HepG2 (cell line): ENCODE data around the gene CHRNB4. TPM values are rescaled to one million over a fixed set of nuclear protein-coding genes. Genes with fewer than 3 reads are reported as not detected.

Source experiments
- E2F2 ChIP-seq: sonication (generic); formaldehyde crosslinking; IDR thresholded peaks from 2 replicates; pipeline ENCODE4 v1.4.0; 2020; ENCODE audit warnings: missing genetic modification reagents, borderline replicate concordance
- HNF4A ChIP-seq: sonication (generic); formaldehyde crosslinking; IDR thresholded peaks from 2 replicates; pipeline ENCODE4 v1.4.0; 2020; ENCODE audit warnings: missing genetic modification reagents
- MAX ChIP-seq: IDR thresholded peaks from 2 replicates; pipeline ENCODE4 v1.6.1; 2012; ENCODE audit warnings: inconsistent platforms
- NR2F6 ChIP-seq, 2 experiments: IDR thresholded peaks; 2 replicates each; pipeline ENCODE4 v1.6.1; 2016; ENCODE audit warnings: antibody characterized with exemption in 1 of 2, mild to moderate bottlenecking in 1 of 2
- PITX1 ChIP-seq: sonication (generic); formaldehyde crosslinking; IDR thresholded peaks from 2 replicates; pipeline ENCODE4 v1.5.1; 2020; ENCODE audit warnings: mild to moderate bottlenecking, missing genetic modification reagents
- SOX13 ChIP-seq, 3 experiments: fragments of 450-650 bp in 1 of 3; sonication (generic) in 1 of 3; formaldehyde crosslinking in 1 of 3; IDR thresholded peaks in 2 of 3; conservative IDR thresholded peaks in 1 of 3; 2 replicates each; pipeline versions ENCODE4 v1.5.0 to v1.6.1; 2016 to 2020; ENCODE audit warnings: antibody characterized with exemption in 1 of 3, mild to moderate bottlenecking in 1 of 3, missing compliant biosample characterization in 1 of 3, missing genetic modification reagents in 1 of 3, moderate library complexity in 1 of 3
- TEAD3 ChIP-seq: optimal IDR thresholded peaks from 2 replicates; pipeline ENCODE3; 2016; ENCODE audit warnings: borderline replicate concordance
- TSC22D2 ChIP-seq: sonication (generic); formaldehyde crosslinking; IDR thresholded peaks from 2 replicates; pipeline ENCODE4 v1.5.1; 2020; ENCODE audit warnings: missing genetic modification reagents, mild to moderate bottlenecking, borderline replicate concordance
- ZMYM3 ChIP-seq: sonication (generic); formaldehyde crosslinking; IDR thresholded peaks from 2 replicates; pipeline ENCODE4 v1.5.1; 2020; ENCODE audit warnings: mild to moderate bottlenecking, missing genetic modification reagents
- polyA plus RNA-seq, 8 experiments: library from polyadenylated mRNA; depleted of rRNA in 3 of 8; stranded (reverse) in 7 of 8; unstranded in 1 of 8; fragments of >200 nt; fragmentation: Illumina TruSeq in 4 of 8; extraction: Trizol in 4 of 8; gene quantifications; 2 replicates each; pipeline versions ENCODE4 v1.2.1 to v1.2.3, GENCODE V29; 2011 to 2016; ENCODE audit warnings: low read depth in 4 of 8, missing spikeins in 1 of 8, mixed read lengths in 1 of 8; ENCODE audit not compliant: insufficient read depth in 1 of 8
- total RNA-seq, 5 experiments: library from RNA; depleted of rRNA; stranded (reverse); fragments of >200 nt; fragmentation: Illumina TruSeq; extraction: Trizol; gene quantifications; 2 replicates each; pipeline ENCODE4 v1.2.3, GENCODE V29; 2016; ENCODE audit warnings: low read depth in 1 of 5
- TF ChIP-seq, protein P1 (sequence below): sonication (generic); formaldehyde crosslinking; IDR thresholded peaks from 2 replicates; pipeline ENCODE4 v1.4.0; 2020; ENCODE audit warnings: missing genetic modification reagents
- TF ChIP-seq, protein P2 (sequence below): sonication (generic); formaldehyde crosslinking; conservative IDR thresholded peaks from 2 replicates; pipeline ENCODE4 v1.8.0; 2022; ENCODE audit warnings: missing genetic modification reagents
- TF ChIP-seq, protein P3 (sequence below): sonication (generic); formaldehyde crosslinking; IDR thresholded peaks from 2 replicates; pipeline ENCODE4 v1.5.0; 2020; ENCODE audit warnings: mild to moderate bottlenecking, missing genetic modification reagents, moderate library complexity

The CHRNB4 gene
- total and polyA plus RNA-seq, 2 of the 13 experiments (the other 11 are each of a cell fraction or from before 2014, with no cell fraction given) = not detected

DNA sequence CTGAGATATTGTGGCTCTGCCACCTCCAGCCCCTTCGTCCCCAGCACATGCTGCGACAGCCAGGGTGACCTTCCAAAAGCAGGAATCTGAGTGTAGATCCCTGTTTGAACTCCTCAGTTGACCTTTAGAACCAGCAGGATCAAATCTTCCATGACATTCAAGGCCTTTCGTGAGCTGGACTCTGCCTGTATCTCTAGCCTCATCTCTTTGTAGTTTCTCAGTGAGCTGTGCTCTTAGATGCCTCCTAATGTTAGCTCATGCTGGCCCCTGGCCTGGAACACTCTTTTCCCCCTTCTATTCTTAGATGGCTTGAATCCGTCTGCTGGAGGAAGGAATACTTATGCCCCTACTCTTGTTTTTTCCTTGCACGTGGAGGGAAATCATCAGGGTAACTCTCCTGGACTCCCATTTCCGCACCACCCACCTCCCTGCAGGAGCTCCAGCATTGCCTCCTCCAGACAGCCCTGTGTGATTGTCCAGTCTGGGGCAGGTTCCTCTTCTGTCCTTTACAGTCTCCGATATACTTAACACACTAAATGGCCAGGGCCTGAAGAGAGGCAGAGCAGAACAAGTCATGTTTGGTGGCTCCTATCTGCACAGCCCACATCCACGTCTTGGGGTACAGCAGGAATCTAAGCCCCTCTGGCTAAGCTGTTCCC is 26.7 kb upstream of the CHRNB4 start (continued):
- TF ChIP-seq, protein P1, sequence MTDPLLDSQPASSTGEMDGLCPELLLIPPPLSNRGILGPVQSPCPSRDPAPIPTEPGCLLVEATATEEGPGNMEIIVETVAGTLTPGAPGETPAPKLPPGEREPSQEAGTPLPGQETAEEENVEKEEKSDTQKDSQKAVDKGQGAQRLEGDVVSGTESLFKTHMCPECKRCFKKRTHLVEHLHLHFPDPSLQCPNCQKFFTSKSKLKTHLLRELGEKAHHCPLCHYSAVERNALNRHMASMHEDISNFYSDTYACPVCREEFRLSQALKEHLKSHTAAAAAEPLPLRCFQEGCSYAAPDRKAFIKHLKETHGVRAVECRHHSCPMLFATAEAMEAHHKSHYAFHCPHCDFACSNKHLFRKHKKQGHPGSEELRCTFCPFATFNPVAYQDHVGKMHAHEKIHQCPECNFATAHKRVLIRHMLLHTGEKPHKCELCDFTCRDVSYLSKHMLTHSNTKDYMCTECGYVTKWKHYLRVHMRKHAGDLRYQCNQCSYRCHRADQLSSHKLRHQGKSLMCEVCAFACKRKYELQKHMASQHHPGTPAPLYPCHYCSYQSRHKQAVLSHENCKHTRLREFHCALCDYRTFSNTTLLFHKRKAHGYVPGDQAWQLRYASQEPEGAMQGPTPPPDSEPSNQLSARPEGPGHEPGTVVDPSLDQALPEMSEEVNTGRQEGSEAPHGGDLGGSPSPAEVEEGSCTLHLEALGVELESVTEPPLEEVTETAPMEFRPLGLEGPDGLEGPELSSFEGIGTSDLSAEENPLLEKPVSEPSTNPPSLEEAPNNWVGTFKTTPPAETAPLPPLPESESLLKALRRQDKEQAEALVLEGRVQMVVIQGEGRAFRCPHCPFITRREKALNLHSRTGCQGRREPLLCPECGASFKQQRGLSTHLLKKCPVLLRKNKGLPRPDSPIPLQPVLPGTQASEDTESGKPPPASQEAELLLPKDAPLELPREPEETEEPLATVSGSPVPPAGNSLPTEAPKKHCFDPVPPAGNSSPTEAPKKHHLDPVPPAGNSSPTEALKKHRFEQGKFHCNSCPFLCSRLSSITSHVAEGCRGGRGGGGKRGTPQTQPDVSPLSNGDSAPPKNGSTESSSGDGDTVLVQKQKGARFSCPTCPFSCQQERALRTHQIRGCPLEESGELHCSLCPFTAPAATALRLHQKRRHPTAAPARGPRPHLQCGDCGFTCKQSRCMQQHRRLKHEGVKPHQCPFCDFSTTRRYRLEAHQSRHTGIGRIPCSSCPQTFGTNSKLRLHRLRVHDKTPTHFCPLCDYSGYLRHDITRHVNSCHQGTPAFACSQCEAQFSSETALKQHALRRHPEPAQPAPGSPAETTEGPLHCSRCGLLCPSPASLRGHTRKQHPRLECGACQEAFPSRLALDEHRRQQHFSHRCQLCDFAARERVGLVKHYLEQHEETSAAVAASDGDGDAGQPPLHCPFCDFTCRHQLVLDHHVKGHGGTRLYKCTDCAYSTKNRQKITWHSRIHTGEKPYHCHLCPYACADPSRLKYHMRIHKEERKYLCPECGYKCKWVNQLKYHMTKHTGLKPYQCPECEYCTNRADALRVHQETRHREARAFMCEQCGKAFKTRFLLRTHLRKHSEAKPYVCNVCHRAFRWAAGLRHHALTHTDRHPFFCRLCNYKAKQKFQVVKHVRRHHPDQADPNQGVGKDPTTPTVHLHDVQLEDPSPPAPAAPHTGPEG (CRISPR knock-in tag) = no peak
- no peak for TF ChIP-seq E2F2 (CRISPR knock-in tag)
- peak; percentile 28 for TF ChIP-seq TEAD3 (CRISPR knock-in tag)
- TF ChIP-seq TSC22D2 (CRISPR knock-in tag) = no peak
- TF ChIP-seq, protein P2, sequence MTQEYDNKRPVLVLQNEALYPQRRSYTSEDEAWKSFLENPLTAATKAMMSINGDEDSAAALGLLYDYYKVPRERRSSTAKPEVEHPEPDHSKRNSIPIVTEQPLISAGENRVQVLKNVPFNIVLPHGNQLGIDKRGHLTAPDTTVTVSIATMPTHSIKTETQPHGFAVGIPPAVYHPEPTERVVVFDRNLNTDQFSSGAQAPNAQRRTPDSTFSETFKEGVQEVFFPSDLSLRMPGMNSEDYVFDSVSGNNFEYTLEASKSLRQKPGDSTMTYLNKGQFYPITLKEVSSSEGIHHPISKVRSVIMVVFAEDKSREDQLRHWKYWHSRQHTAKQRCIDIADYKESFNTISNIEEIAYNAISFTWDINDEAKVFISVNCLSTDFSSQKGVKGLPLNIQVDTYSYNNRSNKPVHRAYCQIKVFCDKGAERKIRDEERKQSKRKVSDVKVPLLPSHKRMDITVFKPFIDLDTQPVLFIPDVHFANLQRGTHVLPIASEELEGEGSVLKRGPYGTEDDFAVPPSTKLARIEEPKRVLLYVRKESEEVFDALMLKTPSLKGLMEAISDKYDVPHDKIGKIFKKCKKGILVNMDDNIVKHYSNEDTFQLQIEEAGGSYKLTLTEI (CRISPR knock-in tag) = no peak
- TF ChIP-seq NR2F6 (IDR thresholded peaks at IDR 0.05) = peak; percentile 42
- no peak; the same call in 1 of the 2 replicates for TF ChIP-seq NR2F6 (CRISPR knock-in tag; IDR thresholded peaks at IDR 0.05)
- peak; percentile 32; the same call in 1 of the 2 replicates for TF ChIP-seq MAX
- peak; percentile 69 for TF ChIP-seq HNF4A
- TF ChIP-seq PITX1 (CRISPR knock-in tag) = 0 out of 2 replicates have a peak, but pooled peaks have one; percentile 20
- TF ChIP-seq, protein P3, sequence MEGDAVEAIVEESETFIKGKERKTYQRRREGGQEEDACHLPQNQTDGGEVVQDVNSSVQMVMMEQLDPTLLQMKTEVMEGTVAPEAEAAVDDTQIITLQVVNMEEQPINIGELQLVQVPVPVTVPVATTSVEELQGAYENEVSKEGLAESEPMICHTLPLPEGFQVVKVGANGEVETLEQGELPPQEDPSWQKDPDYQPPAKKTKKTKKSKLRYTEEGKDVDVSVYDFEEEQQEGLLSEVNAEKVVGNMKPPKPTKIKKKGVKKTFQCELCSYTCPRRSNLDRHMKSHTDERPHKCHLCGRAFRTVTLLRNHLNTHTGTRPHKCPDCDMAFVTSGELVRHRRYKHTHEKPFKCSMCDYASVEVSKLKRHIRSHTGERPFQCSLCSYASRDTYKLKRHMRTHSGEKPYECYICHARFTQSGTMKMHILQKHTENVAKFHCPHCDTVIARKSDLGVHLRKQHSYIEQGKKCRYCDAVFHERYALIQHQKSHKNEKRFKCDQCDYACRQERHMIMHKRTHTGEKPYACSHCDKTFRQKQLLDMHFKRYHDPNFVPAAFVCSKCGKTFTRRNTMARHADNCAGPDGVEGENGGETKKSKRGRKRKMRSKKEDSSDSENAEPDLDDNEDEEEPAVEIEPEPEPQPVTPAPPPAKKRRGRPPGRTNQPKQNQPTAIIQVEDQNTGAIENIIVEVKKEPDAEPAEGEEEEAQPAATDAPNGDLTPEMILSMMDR (CRISPR knock-in tag) = 0 out of 2 replicates have a peak, but pooled peaks have one; percentile 9
- peak; percentile 34; the same call in 1 of the 2 replicates for TF ChIP-seq ZMYM3 (CRISPR knock-in tag)
- TF ChIP-seq SOX13 (IDR thresholded peaks at IDR 0.05) = no peak
- 0 out of 4 replicates have a peak, but pooled peaks of 1 of the 2 experiments have one; percentile 18 for TF ChIP-seq SOX13 (CRISPR knock-in tag; conservative IDR thresholded peaks at IDR 0.05 in 1 of 2, IDR thresholded peaks at IDR 0.05 in 1 of 2)
